NCI-H226 (cell line): ENCODE results near the gene AIFM2.
"Not testable (repeated sequence)": the region's sequence is repeated elsewhere in the genome, so short reads cannot be mapped to it uniquely, and the experiment has no call there.

Source experiments
- DNase-seq: peaks from one replicate; pipeline ENCODE4 v3.0.0-alpha.2; 2015

Gene AIFM2

DNA sequence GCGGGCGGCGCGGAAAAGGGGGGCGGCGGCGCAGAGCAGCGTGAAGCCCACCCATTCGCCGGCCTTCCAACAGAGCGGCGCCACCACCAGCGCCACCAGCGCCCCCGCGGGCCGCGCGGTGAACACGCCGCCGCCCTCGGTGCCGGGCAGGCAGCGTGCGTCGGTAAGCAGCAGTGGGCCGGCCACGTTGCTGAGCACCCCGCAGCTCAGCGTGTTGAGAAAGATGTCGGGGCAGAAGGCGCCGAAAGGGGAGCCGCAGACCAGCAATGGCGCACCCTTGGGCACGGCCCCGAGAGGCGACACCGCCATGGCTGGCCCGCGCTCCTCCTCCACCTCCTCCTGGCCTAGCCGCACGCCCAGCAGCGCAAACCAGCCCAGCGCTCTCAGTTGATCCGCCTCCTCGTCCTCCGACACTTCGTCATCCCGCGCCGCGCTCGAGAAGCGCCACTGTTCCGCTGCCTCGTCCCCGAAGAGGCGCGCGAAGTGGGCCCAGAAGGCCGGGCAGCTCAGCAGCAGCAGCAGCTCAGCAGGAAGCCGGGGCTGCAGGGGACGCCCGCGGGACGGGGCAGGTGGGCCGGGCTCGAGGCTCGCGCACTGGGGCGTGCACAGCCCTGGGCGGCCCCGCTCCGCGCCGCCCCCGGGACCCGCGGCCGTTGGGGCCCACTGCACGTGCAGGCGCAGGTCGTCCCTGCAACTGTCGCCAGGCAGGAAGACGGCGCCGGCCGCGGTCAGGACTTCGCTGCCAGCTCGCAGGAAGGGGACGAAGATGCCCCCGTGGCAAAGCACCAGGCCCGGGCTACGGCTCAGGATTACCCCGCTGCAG lies 13.3 kb upstream of the AIFM2 start:
- DNase-seq, result peak; percentile 61

DNA sequence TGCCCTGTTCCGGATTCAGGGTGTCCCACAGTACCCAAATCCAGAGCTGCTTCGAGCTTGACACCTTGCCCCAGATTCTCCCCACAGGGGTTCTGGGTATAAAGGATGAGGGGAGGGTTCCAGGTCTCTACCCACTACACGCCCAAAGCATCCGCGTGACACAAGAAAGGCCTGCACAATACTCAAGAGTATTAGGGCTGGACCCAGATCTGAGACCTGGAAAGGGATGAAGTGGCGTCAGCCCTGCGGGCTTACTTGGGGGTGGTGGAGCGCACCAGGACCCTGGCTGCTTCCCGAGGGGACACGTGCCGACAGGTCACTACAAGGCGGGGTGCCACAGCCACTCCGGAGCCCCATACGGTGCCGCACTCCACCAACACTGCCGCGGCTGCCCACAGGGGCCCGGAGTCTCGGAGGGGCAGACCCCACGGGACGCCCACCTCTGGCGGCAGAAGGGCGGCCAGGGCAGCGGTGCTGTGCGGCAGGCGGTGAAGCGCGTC lies 12.6 kb upstream of the AIFM2 start:
- no peak for DNase-seq

DNA sequence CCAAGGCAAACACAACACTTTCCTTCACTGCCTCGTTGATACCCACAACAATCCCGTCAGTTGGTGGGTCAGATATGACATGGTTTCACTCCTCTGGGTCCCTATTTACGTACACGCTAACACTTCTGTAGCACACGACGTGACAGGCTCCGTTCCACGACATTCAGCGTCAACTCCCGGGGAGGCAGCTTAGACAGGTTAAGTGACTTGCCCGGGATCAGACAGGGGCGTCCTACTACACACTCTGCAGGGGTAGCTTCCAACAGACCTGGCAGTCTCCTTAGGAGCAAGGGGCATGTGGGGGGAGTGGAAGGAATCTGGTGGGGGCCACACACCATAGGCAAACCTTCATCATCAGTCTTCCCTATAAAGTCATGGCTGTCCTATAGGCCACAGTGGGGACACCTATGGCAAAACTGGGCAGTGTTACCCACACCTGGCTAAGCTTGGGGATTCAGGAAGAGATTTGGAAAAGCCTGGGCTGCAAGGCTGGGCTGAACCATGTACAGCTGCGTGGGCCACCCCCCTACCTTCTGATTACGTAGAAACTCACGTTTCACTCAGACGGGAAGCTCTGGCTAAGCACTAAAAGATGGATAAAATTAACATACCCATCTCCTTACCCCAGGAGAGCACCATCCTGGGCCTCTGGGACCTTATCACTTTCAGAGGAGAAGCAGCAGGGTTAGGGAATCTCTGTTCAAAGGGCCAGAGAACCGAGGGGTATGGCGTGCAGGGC lies 11.9 kb upstream of the AIFM2 start:
- no peak for DNase-seq

DNA sequence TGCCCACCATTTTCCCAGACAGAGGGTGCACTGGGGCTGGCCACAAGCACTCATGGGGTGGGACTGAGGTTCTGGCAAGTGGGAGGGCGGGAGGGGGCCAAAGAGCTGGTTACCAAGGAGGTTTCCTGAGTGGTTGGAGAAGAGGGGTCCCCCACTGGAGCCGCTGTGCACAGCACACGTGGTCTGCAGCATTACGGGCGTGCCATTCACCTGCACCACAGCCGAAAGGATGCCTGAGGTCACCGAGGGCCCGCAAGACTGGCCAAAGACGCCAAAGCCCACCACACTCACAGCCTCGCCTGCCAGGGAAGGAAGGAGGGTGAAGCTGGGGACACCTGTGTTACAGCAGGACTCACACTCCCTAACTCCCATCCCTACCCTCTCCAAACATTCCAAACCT lies 9.9 kb upstream of the AIFM2 start:
- DNase-seq, result no peak

DNA sequence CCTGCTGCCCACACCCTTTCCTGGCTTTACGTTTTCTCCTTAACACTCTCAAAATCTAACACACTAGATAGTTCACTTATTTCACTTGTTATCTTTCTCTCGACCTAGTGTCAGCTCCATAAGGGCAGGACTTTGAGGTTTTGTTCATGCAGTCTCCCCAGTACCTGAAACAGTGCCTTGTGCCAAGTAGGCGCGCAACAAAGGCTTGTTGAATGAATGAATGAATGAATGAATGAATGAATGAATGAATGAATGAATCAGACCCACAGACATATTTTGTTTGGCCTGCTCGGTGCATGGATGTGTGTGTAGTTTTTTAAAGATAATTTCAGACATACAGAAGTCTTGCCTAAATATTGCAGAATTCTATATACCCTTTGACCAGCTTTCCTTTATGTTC lies 7.7 kb upstream of the AIFM2 start:
- DNase-seq, result no peak

DNA sequence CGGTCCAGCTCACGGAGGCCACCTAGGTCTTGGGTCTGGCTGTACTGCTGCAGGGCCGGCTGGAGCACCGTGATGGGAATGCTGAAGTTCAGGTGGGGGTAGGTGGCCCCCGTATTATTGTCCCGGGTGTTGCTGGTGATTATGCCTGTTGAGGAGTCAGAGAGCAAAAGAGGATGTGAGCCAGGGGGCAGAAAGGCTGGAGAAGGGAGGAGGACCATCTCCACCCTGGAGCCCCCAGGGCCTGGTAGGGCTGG lies 7.3 kb upstream of the AIFM2 start:
- no peak for DNase-seq

DNA sequence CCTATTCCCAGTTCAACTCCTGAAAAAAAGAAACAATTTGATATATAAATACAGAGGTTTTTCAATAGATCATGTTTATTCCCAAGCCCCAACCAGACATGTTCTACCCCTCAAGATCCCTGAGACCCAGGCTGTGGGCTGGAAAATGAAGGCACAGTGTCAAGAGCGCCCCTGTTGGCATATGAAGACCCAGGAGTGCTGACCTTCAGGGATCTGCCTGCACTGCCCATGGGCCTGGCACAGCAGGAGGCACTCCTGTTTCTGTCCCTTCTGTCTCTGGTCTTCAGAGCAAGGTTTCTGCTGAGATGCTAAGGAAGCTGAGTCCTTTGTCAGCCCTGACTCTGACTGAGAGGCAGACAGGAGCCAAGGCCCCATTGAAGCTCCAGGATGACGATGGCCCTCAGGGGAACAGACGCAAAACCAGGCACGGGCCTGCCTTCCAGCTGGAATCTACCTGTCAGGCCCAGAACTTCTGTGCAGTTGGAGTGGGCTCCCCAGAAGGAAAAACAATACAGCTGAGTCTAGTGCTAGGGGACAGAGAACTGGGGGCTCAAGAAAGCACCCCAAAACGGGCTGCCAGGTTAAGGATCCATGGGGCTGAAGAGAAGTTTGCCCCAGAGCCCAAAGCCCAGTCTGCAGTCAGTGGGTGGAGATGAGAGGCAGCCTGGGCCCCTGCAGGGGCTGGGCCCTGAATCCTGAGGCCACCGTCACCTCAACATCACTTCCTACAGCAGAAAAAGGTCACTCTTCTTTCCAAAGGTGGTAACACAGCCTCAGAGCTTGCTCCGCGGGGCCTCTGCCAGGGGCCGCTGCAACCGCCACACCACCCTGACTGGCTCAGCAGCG lies 6.7 kb upstream of the AIFM2 start:
- DNase-seq, result no peak

DNA sequence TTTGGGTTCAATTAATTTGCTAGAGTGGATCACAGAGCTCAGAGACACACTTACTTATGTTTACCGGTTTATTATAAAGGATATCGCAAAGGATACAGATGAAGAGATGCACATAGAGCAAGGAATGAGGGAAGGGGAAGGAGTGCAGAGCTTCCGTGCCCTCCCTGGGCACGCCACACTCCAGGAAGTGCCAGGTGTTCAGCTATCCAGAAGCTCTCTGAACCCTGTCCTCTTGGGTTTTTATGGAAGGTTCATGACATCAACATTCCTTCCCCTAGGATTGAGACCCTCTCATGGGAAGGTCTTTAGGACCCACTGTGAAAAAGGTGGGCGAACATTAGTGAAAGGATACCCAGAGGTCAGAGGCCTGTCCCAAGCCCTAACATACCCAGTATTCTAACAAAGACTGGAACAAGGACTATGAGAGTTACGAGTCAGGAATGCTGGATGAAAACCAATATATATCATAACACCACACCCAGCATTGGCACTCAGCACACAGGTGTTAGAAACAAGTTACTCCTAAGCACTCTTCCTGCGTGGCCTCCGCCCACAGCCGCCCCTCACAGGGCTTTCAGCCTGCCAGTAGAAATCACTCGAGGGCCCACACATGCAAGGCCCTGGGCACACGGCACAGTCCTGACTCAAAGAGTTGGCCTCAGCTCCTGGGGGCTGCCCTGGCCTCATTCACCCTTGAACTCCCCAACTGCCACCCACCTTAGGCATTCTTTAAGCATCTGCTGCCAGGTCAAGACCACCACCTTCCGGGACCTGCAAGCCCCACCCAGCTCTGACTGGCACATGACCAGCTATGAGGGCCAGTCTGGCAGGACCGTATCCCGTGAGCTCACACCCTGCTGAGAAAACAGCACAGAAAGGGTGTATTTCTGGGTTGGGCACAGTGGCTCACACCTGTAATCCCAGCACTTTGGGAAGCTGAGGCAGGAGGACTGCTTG lies 5.6 kb upstream of the AIFM2 start:
- no peak for DNase-seq

DNA sequence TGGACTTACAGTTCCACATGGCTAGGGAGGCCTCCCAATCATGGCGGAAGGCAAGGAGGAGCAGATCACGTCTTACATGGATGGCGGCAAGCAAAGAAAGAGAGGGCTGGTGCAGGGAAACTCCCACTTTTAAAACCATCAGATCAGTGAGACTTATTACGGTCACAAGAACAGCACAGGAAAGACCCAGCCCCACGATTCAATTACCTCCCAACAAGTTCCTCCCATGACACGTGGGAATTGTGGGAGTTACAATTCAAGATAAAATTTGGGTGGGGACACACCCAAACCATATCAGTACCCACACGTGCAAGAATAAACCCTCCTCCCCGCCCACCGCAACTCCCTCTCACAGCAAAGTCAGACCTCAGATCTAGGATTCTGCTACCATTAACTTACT lies 4.5 kb upstream of the AIFM2 start:
- no peak for DNase-seq

DNA sequence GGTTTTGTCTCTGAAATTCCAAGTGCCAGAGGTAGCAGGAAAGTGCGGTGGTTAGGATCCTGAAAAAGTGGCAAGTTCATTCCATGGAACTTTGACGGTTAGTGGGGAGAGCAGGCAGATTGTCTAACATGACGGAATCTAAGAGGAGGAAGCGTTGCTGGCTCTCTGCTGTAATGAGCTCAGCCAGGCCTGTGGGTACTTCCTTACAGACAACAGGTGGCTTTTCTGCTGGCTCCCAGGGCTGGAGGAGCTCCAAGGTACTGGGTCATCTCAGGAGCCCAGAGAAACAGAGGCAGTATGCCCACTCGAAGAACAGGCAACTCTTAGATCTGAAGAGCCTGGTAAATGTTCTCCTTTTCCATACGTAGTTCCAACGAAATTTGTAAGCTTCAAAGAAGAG lies 3.1 kb upstream of the AIFM2 start:
- no peak for DNase-seq

DNA sequence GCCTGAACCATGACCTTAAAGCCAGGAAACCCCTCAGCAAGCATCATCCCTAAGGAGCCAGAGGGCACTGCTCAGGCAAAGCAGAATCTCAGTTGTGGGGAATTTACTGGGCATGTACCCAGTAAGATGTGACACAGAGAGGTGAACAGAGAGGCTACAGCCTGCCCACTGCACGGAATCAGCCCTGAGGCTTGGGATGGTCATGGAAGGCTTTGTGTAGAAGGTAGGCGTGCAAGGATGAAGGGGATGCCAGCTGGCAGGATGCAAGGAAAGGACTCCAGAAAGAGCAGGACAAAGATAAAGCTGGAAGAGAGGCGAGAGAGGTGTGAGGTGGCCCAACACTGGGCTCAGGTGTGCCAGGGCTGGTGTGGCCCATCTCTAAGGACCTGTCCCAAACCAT lies 2.4 kb upstream of the AIFM2 start:
- DNase-seq, result no peak

DNA sequence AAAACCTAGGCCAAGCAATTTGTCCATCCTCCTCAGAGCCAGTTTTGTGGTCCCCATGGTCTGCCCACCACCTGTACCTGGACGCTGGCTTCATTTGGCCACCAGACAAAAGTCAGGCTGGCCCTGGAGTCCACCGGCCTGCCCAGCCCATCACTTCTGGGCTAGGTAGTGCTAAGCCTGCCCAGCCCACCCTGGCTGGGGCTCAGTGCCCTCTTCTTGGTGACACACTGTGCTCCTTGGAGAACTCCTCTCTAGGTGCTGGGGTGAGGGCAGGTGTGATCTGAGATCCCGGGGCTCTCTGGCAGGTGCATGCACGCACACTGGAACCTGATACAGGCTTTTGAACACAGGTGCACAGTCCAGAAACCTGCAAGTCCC lies 1.1 kb downstream of the AIFM2 start:
- DNase-seq, result no peak

DNA sequence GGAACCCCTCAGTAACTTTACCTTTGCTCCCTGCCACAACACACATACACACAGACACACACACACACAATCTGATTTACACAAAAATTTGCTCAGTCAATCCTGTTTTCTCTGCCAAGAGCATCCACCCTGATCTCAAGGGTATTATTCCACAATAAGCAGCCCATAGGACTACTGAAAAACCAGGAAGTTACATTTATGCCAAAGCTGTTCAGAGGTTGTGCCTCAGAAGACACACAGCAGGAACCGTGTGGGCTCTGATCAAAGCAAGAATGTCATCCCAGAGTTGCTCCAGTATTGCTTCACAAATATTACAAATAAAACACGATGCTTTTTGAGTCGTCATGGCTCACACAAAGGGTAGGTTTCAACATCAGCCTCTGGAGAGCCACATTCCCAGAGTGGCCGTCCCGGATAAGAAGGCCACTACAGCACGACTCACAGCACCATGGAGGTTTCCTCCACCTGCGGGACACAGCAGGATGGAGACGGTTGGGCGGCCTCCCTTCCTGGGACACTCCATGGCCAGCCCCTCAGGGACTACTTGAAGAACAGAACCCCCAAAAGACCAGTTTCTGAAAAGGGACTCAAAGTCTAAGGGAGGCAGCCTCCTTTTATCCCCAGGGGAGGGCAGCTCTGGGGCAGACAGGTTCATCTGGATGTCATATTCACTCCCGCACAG lies 1.6 kb downstream of the AIFM2 start:
- DNase-seq, result no peak

DNA sequence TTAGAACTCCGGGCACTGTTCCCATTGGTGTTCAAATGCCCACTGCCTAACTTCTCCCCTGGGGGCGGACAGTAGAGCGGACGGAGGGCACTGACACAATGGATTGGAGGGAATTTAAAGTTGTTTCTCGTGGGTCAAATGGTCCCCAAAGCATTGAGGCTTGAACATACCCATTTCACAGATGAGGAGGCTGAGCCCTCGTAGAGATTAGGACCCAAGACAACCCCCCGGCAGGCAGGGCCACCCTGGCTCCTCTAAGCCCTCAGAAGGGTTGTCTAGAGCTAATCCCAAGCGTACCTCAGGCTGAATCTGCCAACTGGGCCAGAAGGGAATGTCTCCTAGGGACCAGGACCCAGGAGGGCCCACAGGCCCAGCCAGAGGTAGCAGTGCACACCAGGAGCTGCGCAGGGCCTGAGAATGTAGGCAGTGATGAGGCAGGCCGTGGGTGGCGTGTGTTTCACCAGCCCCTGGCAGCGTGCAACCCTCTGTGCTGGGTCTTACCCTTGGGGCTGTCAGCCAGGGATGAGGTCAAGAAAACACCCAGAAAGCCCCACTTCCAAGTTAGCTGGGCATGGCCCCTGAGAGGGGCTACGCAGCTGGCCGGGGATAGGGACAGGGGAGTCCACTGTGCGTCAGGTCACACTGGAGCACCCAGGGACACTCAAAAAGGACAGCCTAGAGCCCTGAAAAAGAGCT lies 5.8 kb downstream of the AIFM2 start:
- DNase-seq, result no peak

DNA sequence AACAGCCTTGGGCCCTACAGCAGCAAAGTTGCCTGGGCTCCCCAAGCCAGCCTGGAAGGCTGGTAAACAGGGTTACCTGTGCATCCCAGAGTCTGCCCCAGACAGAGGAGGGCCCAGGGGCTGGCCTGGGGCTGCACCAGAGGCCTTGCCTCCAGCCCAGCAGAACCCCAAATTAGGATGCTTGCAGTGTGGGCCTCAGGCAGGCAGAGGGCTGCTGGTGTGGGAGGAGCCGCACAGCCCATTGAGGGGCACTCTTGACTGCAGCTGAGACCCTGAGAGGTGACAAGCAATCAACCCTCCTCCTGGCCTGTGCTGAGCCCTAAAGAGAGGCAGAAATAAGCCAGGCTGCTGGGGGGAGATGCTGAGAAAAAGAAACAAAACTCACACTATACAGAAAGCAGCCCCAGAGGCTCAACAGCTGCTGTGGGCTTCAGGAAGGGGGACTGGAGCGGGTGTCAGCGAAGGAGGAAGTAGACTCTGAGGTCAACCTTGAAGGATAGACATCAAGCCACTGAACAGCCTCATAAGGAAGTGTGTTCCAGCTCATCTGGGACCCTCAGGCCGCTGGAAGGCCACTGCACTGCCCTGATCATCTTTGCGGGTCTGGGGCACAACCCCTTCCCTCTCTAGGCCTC lies 6.6 kb downstream of the AIFM2 start:
- no peak for DNase-seq

DNA sequence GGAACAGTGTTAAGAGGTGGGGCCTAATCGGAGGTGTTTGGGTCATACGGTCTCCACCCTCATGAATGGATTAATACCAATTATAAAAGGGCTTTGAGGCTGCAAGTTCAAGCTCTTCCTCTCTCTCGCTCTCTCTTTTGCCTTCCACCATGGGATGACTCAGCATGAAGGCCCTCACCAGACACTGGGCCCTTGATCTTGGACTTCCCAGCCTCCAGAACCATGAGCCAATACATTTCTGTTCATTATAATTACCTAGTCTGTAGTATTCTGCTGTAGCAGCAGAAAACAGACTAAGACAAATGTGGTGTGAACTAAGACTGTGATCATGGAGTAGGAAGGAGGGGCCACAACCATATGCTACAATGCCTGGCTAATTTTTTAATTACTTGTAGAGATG lies 7.7 kb downstream of the AIFM2 start:
- no peak for DNase-seq

DNA sequence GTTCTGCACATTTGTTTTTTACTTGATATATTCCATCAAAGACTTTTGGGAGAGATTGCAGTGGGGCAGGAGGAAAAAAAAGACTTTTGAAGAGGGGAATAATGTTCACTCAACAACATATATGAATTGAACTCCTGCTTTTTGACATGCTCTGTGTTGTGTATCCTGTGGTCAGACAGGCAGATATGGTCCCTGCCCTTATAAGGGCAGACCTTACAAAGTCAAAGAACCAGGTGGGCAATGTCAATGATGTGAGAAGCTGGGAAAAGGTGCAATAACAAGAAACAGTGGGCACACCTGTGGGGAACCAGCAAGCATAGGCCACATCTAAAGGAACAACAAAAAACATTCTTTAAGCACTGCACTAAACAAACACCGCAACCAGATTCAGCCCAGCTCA lies 8.2 kb downstream of the AIFM2 start:
- no peak for DNase-seq

DNA sequence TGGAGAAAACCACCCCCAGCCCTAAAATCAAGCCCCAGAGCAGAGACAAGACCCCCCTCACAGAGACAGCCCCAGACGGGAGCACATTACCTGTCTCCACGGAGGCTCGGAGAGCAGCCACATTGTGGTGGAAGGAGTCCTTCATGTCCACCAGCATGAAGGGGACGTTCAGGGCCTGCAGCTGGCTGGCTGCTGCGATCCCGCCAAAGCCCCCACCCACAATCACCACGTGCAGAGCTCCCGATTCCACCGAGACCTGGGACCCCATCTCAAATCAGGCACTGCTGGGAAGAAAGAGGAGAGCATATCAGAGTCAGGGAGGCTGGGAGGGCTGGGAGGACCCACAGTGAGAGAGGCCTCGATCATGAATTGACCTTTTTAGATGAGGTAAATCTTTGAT lies 8.8 kb downstream of the AIFM2 start:
- no peak for DNase-seq

DNA sequence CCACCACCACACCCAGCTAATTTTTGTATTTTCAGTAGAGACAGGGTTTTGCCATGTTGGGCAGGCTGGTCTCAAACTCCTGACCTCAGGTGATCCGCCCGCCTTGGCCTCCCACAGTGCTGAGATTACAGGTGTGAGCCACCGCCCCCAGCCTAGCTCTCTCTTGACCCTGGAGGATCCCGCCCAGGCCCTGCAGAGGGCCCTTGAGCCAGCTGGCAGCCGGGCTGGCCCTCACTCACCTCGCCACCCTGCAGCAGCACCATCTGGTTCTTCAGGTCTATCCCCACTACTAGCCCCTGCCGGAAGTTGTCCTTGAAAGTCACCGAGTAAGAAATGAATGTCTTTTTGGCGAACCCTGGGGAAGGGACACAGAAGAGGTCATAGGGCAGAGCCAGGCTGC lies 9.5 kb downstream of the AIFM2 start:
- not testable (repeated sequence) for DNase-seq

DNA sequence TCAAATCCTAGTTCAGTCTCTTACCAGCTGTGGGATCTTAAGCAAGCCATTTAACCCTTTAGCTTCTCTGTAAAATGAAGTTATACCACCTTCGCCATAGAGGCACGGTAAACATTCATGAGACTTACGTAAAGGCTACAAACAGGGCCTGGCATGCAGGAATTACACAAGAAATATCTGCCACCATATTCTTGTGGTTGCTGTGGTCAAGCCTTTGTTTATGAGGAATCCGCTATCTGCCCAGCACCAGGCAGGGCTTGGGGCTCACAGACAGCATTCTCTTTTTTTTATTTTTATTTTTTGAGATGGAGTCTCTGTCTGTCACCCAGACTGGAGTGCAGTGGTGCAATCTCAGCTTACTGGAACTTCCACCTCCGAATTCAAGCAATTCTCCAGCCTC lies 9.9 kb downstream of the AIFM2 start:
- DNase-seq, result peak; percentile 24
